ENCODE measurements around the gene TMEM106A. TPM values are rescaled to one million over a fixed set of nuclear protein-coding genes. Genes with fewer than 3 reads are reported as not detected.

Gene TMEM106A
- total and polyA plus RNA-seq, 2 of the 13 experiments (the other 11 are each of a cell fraction or from before 2014, with no cell fraction given) = 16.9 to 35.9 TPM

DNA sequence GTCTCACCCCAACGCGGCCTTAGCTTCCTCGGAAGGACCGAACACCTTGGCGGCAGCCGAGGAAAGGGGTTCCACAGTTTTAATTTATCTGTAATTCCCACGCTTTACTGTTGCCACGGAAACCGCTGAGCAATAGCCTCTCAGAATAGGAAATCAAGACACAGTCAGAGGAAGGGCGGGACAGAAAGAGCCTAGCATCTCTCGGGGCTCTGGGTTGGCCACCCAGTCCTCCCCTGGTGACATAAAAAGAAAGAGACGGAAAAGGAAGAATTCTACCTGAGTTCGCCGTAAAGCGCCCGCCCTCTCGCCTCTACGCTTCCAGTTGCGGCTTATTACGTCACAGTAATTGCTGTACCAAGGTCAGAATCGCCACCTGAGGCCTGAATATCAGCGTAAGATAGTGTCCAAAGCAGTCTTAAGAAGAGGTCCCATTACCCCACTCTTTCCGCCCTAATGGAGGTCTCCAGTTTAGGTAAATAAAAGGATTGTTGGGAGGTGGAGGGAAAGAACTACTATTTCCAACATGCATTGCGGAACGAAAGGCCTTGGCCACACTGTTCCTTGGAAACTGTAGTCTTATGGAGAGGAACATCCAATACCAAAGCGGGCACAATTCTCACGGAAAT is 41.4 kb upstream of the TMEM106A start (continued):
- TF ChIP-seq RELA (CRISPR knock-in tag; IDR thresholded peaks at IDR 0.05) (no peak), ZNF563 (CRISPR knock-in tag; IDR thresholded peaks at IDR 0.05) (no peak), ZNF589 (CRISPR knock-in tag; conservative IDR thresholded peaks at IDR 0.05) (no peak), ZNF547 (CRISPR knock-in tag; IDR thresholded peaks at IDR 0.05) (peak; percentile 48; the same call in 1 of the 2 replicates), ZNF431 (CRISPR knock-in tag; IDR thresholded peaks at IDR 0.05; ENCODE audit: borderline replicate concordance, low read depth) (no peak), TEAD3 (CRISPR knock-in tag; optimal IDR thresholded peaks at IDR 0.05; ENCODE audit: borderline replicate concordance) (no peak), HNF4G (IDR thresholded peaks at IDR 0.05; ENCODE audit: borderline replicate concordance, low read depth, low read length) (0 out of 2 replicates have a peak, but pooled peaks have one; percentile 16), HNF4G (CRISPR knock-in tag; IDR thresholded peaks at IDR 0.05; ENCODE audit: borderline replicate concordance, low read depth) (no peak), ZNF143 (CRISPR knock-in tag; IDR thresholded peaks at IDR 0.05) (peak; percentile 77), FOXA1 (IDR thresholded peaks at IDR 0.05) (no peak), FOXA1 (CRISPR knock-in tag; IDR thresholded peaks at IDR 0.05) (no peak; the same call in 1 of the 2 replicates), ZMYM3 (CRISPR knock-in tag; IDR thresholded peaks at IDR 0.05) (no peak), ZNF75D (CRISPR knock-in tag; IDR thresholded peaks at IDR 0.05; ENCODE audit: borderline replicate concordance) (no peak), HCFC1 (IDR thresholded peaks at IDR 0.05; ENCODE audit: low read depth, low read length) (peak; percentile 49), ELF1 (CRISPR knock-in tag; IDR thresholded peaks at IDR 0.05) (peak; percentile 90), ZNF841 (CRISPR knock-in tag; IDR thresholded peaks at IDR 0.05; ENCODE audit: borderline replicate concordance) (no peak), HOXD1 (CRISPR knock-in tag; IDR thresholded peaks at IDR 0.05) (no peak), PAF1 (CRISPR knock-in tag; IDR thresholded peaks at IDR 0.05) (no peak; the same call in 1 of the 2 replicates)
- TF ChIP-seq, protein P1, sequence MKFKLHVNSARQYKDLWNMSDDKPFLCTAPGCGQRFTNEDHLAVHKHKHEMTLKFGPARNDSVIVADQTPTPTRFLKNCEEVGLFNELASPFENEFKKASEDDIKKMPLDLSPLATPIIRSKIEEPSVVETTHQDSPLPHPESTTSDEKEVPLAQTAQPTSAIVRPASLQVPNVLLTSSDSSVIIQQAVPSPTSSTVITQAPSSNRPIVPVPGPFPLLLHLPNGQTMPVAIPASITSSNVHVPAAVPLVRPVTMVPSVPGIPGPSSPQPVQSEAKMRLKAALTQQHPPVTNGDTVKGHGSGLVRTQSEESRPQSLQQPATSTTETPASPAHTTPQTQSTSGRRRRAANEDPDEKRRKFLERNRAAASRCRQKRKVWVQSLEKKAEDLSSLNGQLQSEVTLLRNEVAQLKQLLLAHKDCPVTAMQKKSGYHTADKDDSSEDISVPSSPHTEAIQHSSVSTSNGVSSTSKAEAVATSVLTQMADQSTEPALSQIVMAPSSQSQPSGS (CRISPR knock-in tag; IDR thresholded peaks at IDR 0.05) = 0 out of 2 replicates have a peak, but pooled peaks have one; percentile 40
- TF ChIP-seq, protein P2, sequence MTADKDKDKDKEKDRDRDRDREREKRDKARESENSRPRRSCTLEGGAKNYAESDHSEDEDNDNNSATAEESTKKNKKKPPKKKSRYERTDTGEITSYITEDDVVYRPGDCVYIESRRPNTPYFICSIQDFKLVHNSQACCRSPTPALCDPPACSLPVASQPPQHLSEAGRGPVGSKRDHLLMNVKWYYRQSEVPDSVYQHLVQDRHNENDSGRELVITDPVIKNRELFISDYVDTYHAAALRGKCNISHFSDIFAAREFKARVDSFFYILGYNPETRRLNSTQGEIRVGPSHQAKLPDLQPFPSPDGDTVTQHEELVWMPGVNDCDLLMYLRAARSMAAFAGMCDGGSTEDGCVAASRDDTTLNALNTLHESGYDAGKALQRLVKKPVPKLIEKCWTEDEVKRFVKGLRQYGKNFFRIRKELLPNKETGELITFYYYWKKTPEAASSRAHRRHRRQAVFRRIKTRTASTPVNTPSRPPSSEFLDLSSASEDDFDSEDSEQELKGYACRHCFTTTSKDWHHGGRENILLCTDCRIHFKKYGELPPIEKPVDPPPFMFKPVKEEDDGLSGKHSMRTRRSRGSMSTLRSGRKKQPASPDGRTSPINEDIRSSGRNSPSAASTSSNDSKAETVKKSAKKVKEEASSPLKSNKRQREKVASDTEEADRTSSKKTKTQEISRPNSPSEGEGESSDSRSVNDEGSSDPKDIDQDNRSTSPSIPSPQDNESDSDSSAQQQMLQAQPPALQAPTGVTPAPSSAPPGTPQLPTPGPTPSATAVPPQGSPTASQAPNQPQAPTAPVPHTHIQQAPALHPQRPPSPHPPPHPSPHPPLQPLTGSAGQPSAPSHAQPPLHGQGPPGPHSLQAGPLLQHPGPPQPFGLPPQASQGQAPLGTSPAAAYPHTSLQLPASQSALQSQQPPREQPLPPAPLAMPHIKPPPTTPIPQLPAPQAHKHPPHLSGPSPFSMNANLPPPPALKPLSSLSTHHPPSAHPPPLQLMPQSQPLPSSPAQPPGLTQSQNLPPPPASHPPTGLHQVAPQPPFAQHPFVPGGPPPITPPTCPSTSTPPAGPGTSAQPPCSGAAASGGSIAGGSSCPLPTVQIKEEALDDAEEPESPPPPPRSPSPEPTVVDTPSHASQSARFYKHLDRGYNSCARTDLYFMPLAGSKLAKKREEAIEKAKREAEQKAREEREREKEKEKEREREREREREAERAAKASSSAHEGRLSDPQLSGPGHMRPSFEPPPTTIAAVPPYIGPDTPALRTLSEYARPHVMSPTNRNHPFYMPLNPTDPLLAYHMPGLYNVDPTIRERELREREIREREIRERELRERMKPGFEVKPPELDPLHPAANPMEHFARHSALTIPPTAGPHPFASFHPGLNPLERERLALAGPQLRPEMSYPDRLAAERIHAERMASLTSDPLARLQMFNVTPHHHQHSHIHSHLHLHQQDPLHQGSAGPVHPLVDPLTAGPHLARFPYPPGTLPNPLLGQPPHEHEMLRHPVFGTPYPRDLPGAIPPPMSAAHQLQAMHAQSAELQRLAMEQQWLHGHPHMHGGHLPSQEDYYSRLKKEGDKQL (CRISPR knock-in tag; IDR thresholded peaks at IDR 0.05; ENCODE audit: low read depth) = no peak
- TF ChIP-seq, protein P3, sequence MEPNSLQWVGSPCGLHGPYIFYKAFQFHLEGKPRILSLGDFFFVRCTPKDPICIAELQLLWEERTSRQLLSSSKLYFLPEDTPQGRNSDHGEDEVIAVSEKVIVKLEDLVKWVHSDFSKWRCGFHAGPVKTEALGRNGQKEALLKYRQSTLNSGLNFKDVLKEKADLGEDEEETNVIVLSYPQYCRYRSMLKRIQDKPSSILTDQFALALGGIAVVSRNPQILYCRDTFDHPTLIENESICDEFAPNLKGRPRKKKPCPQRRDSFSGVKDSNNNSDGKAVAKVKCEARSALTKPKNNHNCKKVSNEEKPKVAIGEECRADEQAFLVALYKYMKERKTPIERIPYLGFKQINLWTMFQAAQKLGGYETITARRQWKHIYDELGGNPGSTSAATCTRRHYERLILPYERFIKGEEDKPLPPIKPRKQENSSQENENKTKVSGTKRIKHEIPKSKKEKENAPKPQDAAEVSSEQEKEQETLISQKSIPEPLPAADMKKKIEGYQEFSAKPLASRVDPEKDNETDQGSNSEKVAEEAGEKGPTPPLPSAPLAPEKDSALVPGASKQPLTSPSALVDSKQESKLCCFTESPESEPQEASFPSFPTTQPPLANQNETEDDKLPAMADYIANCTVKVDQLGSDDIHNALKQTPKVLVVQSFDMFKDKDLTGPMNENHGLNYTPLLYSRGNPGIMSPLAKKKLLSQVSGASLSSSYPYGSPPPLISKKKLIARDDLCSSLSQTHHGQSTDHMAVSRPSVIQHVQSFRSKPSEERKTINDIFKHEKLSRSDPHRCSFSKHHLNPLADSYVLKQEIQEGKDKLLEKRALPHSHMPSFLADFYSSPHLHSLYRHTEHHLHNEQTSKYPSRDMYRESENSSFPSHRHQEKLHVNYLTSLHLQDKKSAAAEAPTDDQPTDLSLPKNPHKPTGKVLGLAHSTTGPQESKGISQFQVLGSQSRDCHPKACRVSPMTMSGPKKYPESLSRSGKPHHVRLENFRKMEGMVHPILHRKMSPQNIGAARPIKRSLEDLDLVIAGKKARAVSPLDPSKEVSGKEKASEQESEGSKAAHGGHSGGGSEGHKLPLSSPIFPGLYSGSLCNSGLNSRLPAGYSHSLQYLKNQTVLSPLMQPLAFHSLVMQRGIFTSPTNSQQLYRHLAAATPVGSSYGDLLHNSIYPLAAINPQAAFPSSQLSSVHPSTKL (CRISPR knock-in tag; IDR thresholded peaks at IDR 0.05) = peak; percentile 6; the same call in 1 of the 2 replicates

Data from HepG2 (cell line).